LoVo (cell line): ENCODE results near the gene LHB.
A peak's percentile ranks its signal among the peaks of the same experiment; 100 is the strongest.

Source experiments
- DNase-seq: peaks from one replicate; pipeline ENCODE4 v3.0.0-alpha.2; 2016; ENCODE audit warnings: low spot score

Gene LHB

GRCh38 chr19:49010453-49010852, 6.4 kb downstream of the LHB start:
- no peak for DNase-seq

DNA sequence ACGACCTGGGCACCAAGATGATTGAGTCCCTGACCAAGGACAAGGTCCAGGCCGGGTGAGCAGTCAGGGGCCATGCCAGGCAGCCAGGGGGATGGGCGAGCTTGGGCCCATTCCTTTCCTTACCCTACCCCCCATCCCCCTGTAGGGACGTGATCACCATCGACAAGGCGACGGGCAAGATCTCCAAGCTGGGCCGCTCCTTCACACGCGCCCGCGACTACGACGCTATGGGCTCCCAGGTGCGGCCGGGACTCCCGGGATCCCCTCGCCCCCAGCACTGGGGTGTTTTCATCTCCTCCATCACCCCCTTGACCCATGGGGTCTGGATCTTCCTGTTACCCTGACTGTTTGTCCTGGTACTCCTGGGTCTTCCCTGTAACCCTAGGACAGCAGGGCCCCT, 7.1 kb downstream of the LHB start:
- DNase-seq, result no peak

DNA sequence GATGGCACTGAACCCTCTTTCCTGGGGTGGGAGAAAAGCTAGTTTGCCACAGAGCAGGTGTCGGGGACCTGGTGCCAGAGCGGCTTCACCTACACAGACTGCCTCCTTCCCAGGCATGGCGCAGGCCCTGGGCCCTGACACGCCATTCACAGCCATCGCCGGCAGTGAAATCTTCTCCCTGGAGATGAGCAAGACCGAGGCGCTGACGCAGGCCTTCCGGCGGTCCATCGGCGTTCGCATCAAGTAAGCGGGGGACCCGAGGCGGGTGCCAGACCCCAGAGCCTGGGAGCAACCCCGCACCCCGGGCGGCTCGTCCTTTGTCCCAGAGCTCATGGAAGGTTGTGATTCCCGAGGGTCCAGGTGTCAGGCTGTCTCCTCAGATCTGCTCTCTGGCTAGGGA, 10.0 kb downstream of the LHB start:
- DNase-seq, result no peak

DNA sequence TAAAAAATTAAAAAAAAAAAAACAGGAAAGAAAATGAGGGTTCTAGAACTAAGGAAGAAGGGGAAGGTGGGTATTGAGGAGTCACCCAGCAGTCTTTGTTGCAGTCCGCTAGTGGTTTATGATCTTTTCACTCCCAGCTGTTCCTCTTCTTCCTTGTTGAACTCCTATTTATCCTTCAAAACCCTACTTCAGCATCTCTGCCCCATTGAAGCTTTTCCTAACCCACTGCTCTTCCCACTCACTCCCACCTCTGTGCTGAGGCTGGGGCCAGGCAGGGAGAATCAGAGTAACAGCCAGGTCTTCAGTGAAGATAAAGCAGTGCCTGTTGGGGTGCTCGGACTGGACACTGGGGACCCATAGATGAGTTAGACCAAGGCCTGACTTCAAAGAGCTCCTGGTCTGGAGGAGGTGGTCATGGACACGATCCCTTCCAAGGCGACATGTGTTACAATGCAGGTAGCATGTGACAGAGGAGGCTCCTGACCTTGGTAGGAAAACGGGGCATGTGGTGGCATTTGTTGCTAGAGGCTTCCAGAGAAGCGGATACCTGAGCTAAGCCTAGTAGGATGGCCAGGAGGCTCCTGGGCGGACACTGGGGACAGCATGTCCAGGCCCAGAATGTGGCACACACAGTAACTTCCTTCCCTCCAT, 11.8 kb downstream of the LHB start:
- DNase-seq, result no peak

DNA sequence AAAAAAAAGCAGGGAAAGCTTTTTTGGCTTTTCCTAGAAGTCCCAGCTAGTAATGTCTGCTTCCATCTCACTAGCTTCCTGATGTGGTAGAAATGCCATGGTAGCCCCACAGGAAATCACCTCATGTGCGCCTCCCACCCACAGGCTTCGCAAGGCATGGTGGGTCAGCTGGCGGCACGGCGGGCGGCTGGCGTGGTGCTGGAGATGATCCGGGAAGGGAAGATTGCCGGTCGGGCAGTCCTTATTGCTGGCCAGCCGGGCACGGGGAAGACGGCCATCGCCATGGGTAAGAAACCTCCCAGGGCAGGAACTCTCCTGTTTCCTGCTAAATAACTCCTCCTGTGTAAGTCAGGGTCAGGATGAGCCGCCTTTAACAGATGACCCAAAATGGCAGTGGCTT, 12.8 kb downstream of the LHB start:
- no peak for DNase-seq

- DNase-seq, result peak; percentile 29
These were observed 17.2 kb downstream of the LHB start for GRCh38 chr19:48999481-49000325.

GRCh38 chr19:48997972-48998371, 18.9 kb downstream of the LHB start:
- DNase-seq, result peak; percentile 14

- no peak for DNase-seq
These were observed 22.9 kb downstream of the LHB start for GRCh38 chr19:48994035-48994386.

DNA sequence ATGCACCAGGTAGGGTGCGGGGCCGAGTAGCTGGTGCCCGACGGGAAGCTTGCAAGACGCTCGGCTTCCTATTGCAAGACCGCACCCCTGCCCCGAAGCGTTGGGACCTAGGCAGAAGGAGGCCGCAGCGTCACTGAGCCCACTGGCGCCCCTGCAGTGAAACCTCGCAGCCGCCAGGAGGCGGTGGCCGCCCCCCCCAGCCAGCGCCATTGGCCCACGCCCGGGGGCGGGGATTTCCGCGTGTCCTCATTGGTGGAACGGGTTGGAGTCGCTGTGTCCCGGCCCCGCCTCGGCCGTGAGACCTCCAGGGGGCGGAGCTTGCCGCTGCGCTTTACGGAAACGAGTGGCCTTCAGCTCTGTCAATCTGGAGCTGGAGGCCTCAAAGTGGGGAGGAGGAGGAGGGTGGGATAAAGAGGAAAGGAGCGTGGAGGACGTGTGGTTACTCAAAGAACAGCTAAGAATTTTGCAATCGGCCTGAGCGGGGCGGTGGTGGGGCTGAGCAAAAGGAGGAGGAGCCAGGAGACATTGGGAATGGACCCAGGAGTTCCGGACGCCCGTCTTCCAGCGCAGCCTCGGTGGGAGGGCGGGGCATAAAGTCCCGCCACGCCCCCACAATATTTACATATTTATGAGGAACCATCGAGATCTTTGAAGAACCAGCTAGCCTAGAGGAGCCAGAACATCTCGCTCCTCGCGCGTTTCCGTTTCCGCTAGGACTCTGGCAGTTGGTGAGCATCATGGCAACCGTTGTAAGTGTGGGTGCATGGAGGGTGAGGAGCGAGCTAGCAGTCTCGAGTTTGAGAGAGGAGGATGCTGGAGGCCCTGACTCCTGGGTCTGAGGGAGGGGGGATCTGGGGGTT, 23.5 kb downstream of the LHB start, which contains the start of the genes GYS1 and RUVBL2:
TSS of gene GYS1 (minus strand) at position 135 of the 860 bp plus-strand sequence. CDS start 197 bp downstream, outside the sequence.
TSS of gene RUVBL2 (plus strand) at position 713 of the 860 bp plus-strand sequence. CDS start at position 738, 25 bp downstream.
- DNase-seq, result peak; percentile 99

- no peak for DNase-seq
These were observed 24.2 kb downstream of the LHB start for GRCh38 chr19:48992581-48993174.

DNA sequence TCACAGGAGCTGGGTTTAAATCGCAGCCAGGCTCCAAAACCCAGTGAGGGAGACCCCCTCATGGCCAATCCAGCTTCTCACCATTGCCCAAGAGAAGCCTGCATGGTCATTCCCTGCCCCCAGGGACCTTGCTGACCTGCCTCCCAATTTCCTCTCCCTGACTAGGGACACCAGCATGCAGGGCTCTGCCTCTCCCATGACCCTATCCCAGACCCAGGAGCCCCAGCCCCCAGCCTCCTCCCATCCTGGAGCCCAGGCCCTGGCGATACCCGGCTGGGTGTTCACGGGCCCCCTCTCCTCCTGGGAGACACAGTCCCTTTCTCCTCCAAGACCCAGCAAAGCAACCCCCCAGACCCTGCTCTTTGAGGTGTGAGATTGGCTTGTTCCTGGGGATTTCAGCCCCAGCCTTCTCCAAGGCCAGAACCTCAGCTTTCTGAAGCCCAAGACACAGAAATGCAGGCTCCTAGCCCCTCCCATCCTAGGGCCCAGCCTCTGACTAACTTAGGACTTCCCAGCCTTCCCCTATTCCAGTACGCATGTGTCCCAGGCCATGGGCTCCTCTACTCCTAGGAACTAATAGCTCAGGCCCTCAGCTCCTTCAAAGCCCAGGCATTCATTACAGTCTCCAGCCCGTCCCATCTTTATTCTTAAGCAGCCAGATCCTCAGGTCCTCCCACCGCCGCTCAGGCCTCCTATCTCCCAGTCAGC, 24.9 kb downstream of the LHB start:
- peak; percentile 68 for DNase-seq

DNA sequence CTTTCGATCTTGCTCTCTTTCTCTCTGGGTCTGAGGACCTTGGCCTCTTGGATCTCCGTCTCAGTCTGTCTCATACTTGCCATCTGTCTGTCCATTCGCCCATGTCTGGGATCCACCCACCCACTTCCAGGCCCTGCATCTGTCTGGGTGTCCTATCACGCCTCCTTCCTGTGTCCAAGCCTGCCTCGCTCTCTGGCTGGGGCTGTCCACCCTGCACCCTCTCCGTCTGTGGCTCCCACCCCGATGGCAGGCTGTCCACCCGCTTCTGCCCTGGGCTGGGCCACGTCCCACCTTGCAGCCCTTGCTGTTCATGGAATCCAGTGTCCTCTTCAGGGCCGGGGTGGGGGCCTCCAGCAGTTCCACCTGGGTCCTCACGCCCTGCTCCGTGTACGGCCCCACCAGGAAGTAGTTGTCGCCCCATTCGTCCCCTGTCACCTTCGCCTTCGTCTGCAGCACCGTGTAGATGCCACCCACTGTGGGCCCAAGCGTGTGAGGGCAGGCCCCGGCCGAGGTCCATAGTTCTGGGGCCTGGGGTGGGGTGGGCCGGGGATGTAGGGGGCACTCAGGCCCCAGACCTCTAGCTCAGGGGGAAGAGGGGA, 25.8 kb downstream of the LHB start:
- no peak for DNase-seq

GRCh38 chr19:48990400-48990799, 26.5 kb downstream of the LHB start:
- DNase-seq, result no peak

- DNase-seq, result no peak
These were observed 27.1 kb downstream of the LHB start for GRCh38 chr19:48989701-48990291.

DNA sequence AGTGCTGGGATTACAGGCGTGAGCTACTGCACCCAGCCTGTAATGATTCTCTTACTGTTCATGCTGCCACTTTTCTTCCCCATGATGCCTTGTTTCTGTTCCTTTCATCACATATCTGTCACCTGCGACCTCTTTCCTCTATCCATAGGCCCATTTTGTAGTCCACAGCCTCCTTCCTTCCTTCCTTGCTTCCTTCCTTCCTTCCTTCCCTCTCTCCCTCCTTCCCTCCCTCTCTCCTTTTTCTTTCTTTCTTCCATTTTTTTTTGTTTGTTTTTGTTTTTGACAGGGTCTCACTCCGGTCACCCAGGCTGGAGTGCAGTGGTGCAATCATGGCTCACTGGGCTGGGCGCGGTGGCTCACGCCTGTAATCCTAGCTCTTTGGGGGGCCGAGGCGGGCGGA, 28.0 kb downstream of the LHB start:
- no peak for DNase-seq

- no peak for DNase-seq
These were observed 28.6 kb downstream of the LHB start for GRCh38 chr19:48988286-48988685.

DNA sequence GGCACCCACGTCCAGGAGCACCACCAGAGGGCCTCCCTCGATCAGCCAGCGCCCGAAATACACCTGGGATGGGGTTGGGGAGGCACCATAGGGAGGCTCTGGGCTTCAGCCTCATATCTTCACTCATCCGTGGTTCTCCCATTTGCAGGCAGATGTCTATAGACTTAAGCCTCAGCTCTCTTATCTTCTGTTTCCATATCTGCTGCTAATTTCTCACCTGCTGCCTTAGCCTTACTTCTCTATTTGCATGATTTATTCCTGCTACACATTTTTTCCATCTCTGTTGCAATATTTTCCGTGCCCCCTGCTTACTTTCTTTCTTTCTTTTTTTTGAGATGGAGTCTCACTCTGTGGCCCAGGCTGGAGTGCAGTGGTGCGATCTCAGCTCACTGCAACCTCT, 29.6 kb downstream of the LHB start:
- DNase-seq, result no peak

GRCh38 chr19:48986211-48986610, 30.7 kb downstream of the LHB start:
- DNase-seq, result no peak

GRCh38 chr19:48985711-48986110, 31.2 kb downstream of the LHB start:
- DNase-seq, result no peak

DNA sequence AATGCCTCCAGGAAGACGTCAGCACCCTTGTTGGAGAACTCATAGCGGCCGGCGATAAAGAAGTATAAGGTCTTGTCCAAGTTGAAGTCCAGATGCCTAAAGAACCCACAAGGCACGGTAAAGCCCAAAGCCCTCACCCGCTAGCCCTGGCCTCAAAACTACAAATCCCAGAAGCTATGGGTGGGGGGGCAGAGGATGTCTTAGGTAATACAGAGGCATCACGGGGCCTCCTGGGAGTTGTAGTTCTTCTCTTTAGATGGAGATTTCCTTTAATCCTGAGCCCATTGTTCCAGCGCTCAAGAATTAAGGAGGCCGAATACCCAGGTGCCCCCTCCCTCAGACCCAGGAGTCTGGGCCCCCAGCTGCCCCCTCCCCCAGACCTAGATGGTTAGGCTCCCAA, 34.6 kb downstream of the LHB start:
- DNase-seq, result no peak

GRCh38 chr19:48977061-48977460, 39.8 kb downstream of the LHB start:
- DNase-seq, result no peak
